Measurements from ENCODE around the gene GPR32. TPM values are rescaled to one million over a fixed set of nuclear protein-coding genes. Genes with fewer than 3 reads are reported as not detected.

GPR32 gene
- total and polyA plus RNA-seq, 2 donors from 2014 or later: not detected

DNA sequence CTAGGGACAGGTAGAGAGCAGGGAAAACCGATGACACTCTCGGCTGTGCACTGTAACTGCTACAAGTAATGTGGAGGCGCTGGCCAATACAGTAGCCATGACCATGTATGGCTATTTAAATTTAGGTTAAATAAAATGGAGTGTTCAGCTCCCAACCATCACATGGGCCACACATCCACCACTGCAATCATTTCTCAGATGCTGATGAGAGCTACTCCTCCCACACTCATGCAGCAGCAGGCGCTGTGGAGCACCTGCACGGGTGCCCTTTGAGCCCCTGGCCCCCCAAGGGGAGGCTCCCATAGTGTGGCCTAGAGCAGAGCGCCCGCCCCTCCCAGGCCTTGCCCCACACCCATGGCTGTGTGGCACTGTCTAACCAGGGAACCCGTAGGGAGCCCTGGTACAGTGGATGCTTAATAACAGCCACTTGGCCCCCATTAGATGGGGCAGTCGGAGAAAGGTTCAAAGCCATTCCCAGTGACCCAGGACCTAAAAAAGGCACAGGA is 25.9 kb downstream of the GPR32 start:
- FAIRE-seq (no peak), DNase-seq (no peak)
- no peak for TF ChIP-seq CTCF (IDR thresholded peaks at IDR 0.05; ENCODE audit: borderline replicate concordance, extremely low read depth, insufficient read depth)
- Histone ChIP-seq H3K27ac (ENCODE audit: low read depth in 2 of 2, low read length in 2 of 2) (no peak overlapping the region), H3K9ac (ENCODE audit: low read length in 3 of 3) (no peak overlapping the region), H3K9me3 (ENCODE audit: control insufficient read depth in 2 of 3, insufficient read depth in 1 of 3, low read length in 3 of 3) (no peaks in the 10 kb centered on the region), H3K4me3 (ENCODE audit: low read length in 3 of 3) (no peak overlapping the region), H3K36me3 (ENCODE audit: control insufficient read depth in 2 of 3, insufficient read depth in 3 of 3, low read length in 3 of 3) (peaks cover 0 to 10% (median 6%) of the 10 kb centered on the region in 3 donors), H3K4me1 (ENCODE audit: control insufficient read depth in 2 of 3, insufficient read depth in 2 of 3, low read depth in 1 of 3, low read length in 3 of 3) (peaks cover 0 to 3% (median 0%) of the 10 kb centered on the region in 3 donors), H3K27me3 (ENCODE audit: control insufficient read depth, insufficient read depth, low read length) (no peaks in the 10 kb centered on the region)
- intact Hi-C loops (cut with DNase I): no loop called here

- intact Hi-C loops (cut with DNase I): no loop called here
- FAIRE-seq (no peak), DNase-seq (no peak)
- Histone ChIP-seq H3K36me3 (ENCODE audit: control insufficient read depth in 2 of 3, insufficient read depth in 3 of 3, low read length in 3 of 3) (peaks cover 0 to 10% (median 6%) of the 10 kb centered on the region in 3 donors), H3K27me3 (ENCODE audit: control insufficient read depth, insufficient read depth, low read length) (no peaks in the 10 kb centered on the region), H3K9ac (ENCODE audit: low read length in 3 of 3) (no peak overlapping the region), H3K27ac (ENCODE audit: low read depth in 2 of 2, low read length in 2 of 2) (no peak overlapping the region), H3K4me1 (ENCODE audit: control insufficient read depth in 2 of 3, insufficient read depth in 2 of 3, low read depth in 1 of 3, low read length in 3 of 3) (peaks cover 0 to 3% (median 0%) of the 10 kb centered on the region in 3 donors), H3K4me3 (ENCODE audit: low read length in 3 of 3) (no peak overlapping the region), H3K9me3 (ENCODE audit: control insufficient read depth in 2 of 3, insufficient read depth in 1 of 3, low read length in 3 of 3) (no peaks in the 10 kb centered on the region)
- no peak for TF ChIP-seq CTCF (IDR thresholded peaks at IDR 0.05; ENCODE audit: borderline replicate concordance, extremely low read depth, insufficient read depth)
Observed at GRCh38 chr19:50796634-50797428, 26.6 kb downstream of the GPR32 start.

GRCh38 chr19:50797429-50797780 is 27.1 kb downstream of the GPR32 start:
- intact Hi-C loops (cut with DNase I): no loop called here
- Histone ChIP-seq H3K4me3 (ENCODE audit: low read length in 3 of 3) (no peak overlapping the region), H3K27ac (ENCODE audit: low read depth in 2 of 2, low read length in 2 of 2) (no peak overlapping the region), H3K36me3 (ENCODE audit: control insufficient read depth in 2 of 3, insufficient read depth in 3 of 3, low read length in 3 of 3) (peaks cover 2 to 10% (median 6%) of the 10 kb centered on the region in 3 donors), H3K9me3 (ENCODE audit: control insufficient read depth in 2 of 3, insufficient read depth in 1 of 3, low read length in 3 of 3) (no peaks in the 10 kb centered on the region), H3K27me3 (ENCODE audit: control insufficient read depth, insufficient read depth, low read length) (no peaks in the 10 kb centered on the region), H3K9ac (ENCODE audit: low read length in 3 of 3) (no peak overlapping the region), H3K4me1 (ENCODE audit: control insufficient read depth in 2 of 3, insufficient read depth in 2 of 3, low read depth in 1 of 3, low read length in 3 of 3) (peaks cover 0 to 3% (median 0%) of the 10 kb centered on the region in 3 donors)
- no peak for DNase-seq
- no peak for TF ChIP-seq CTCF (IDR thresholded peaks at IDR 0.05; ENCODE audit: borderline replicate concordance, extremely low read depth, insufficient read depth)
- no peak for FAIRE-seq
